Pancreas (tissue), 10 donors: ENCODE data around the gene ROBO4. TPM values are rescaled to one million over a fixed set of nuclear protein-coding genes. Genes with fewer than 3 reads are reported as not detected.

Experiments
- ATAC-seq, 4 donors: fragments of 200-7000 bp; cut with Tn5 transposase; one replicate each; pipeline versions ENCODE4 v1.8.0 to v1.9.1; 2020; ENCODE audit warnings: mild to moderate bottlenecking in 4 of 4, moderate library complexity in 4 of 4
- DNase-seq, 6 donors: peaks; one replicate each; pipeline ENCODE4 v3.0.0-alpha.2; 2020
- FAIRE-seq: peaks from 2 replicates; lab custom pipeline; 2012; peaks lifted over from hg19 to GRCh38; lab: Jason Lieb, UNC
- H3K27ac ChIP-seq, 4 donors: fragments of 200-600 bp; sonication (generic); 1 replicate in 3 of 4; 2 replicates in 1 of 4; pipeline versions ENCODE4 v1.5.0 to v1.8.0; 2020
- H3K27me3 ChIP-seq, 4 donors: fragments of 200-600 bp; one replicate each; pipeline ENCODE4 v1.8.0; 2021
- H3K36me3 ChIP-seq, 3 donors: fragments of 200-600 bp; sonication (generic) in 1 of 3; one replicate each; pipeline versions ENCODE4 v1.5.0 to v1.8.0; 2020 to 2021
- H3K4me1 ChIP-seq, 3 donors: fragments of 200-600 bp; one replicate each; pipeline ENCODE4 v1.8.0; 2021
- H3K4me3 ChIP-seq, 4 donors: fragments of 200-600 bp; sonication (generic) in 2 of 4; one replicate each; pipeline versions ENCODE4 v1.5.0 to v1.8.0; 2020 to 2021
- H3K9me3 ChIP-seq, 4 donors: fragments of 200-600 bp; one replicate each; pipeline ENCODE4 v1.8.0; 2021
- CTCF ChIP-seq, 4 donors: fragments of 200-600 bp; sonication (generic) in 3 of 4; IDR thresholded peaks; one replicate each; pipeline versions ENCODE4 v1.5.0 to v1.8.0; 2021; ENCODE audit warnings: antibody characterized with exemption in 4 of 4
- WGBS, 2 donors: extraction: QIAGEN DNeasy Blood & Tissue Kit; methylation state at CpG; one replicate each; pipeline ENCODE4 v1.1.7; 2013; 5-methylcytosine and 5-hydroxymethylcytosine counted together
- intact Hi-C, 3 donors: fragments of 100-400 bp; cut with DNase I; formaldehyde crosslinking; loops; one replicate each; pipeline versions ENCODE4 v1.11.1 to v1.14.2; 2022
- polyA plus RNA-seq, 2 donors: library from polyadenylated mRNA; stranded (reverse); fragments of 200-250 nt; gene quantifications; one replicate each; pipeline ENCODE4 v1.2.3, GENCODE V29; 2013
- total RNA-seq, 6 donors: library from RNA; stranded (reverse); fragmentation: NEBNext Ultra II Directional in 4 of 6; extraction: Animal tissue kit (Norgen Biotek cat#: 25700) in 4 of 6; gene quantifications; one replicate each; pipeline versions ENCODE4 v1.2.1 to v1.2.4, GENCODE V29; 2021 to 2023
- donor health status: healthy with polysubstance abuse.
- donor health status: DM: no; HTN: no; CAD: no; lungs with moderate emphysema.
- donor health status: DM: no; HTN: no; CAD: no.
- donor health status: control.
- donor health status: control.
- donor health status: Bipolar disorder and iron deficiency.
- donor health status: DM: yes; HTN: yes; CAD: no.
- donor health status: DM: no; HTN: no; CAD: no.
- donor health status: DM: no; HTN: no; CAD: no.
- donor health status: DM: yes; HTN: yes; CAD: no.

ROBO4 gene
- total and polyA plus RNA-seq, 8 donors: 2.3 to 9.8 (median 3.8) TPM

DNA sequence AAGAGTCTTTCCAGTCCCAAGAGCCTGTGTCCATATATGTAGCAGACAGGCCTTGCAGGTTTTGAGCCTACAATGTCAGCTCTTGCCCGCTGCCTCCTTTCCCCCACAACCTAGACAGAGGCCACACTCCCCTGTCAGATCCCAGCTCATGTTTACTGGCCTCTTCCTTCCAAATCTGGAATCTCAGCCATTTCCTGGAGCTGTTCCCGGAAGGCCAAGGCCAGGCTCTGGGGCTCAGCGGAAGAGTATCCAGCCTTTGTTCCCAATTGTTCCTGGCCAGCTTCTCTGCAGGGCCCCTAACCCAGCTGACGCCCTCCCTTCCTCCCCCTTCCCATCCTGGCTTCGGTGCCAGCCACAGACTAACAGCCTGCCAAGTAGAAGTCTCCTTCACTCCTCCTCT, 1.0 kb upstream of the ROBO4 start:
- Histone ChIP-seq H3K4me3 (no peak overlapping the region), H3K4me1 (no peaks in the 10 kb centered on the region), H3K36me3 (no peaks in the 10 kb centered on the region), H3K27me3 (no peaks in the 10 kb centered on the region), H3K9me3 (no peaks in the 10 kb centered on the region), H3K27ac (peak overlapping the region in 1 of 4 donors; percentile 28)
- intact Hi-C loops: no loop called here
- FAIRE-seq (no peak), ATAC-seq (peak in 3 of 4 donors; percentile 24 to 50 (median 26)), DNase-seq (no peak)
- 21 to 25% methylated on average over 5 of the region's 5 CpGs for WGBS, 2 donors
- no peak for TF ChIP-seq CTCF (IDR thresholded peaks at IDR 0.05)

GRCh38 chr11:124898263-124898680, 607 bp upstream of the ROBO4 start:
- TF ChIP-seq CTCF (IDR thresholded peaks at IDR 0.05): no peak
- peak overlapping the region in 1 of 4 donors; percentile 28 for H3K27ac ChIP-seq
- DNase-seq (no peak), ATAC-seq (peak in 2 of 4 donors; percentile 8 to 11), FAIRE-seq (no peak)
- WGBS, 2 donors: 61 to 65% methylated on average over 3 of the region's 3 CpGs
- H3K4me3 ChIP-seq: no peak overlapping the region
- H3K9me3 ChIP-seq: no peaks in the 10 kb centered on the region
- H3K27me3 ChIP-seq: no peaks in the 10 kb centered on the region
- intact Hi-C loops: no loop called here
- no peaks in the 10 kb centered on the region for H3K36me3 ChIP-seq
- H3K4me1 ChIP-seq: no peaks in the 10 kb centered on the region

- H3K4me3 ChIP-seq: peak overlapping the region in 1 of 4 donors; percentile 18
- H3K27ac ChIP-seq: no peak overlapping the region
- H3K36me3 ChIP-seq: no peaks in the 10 kb centered on the region
- DNase-seq (no peak), FAIRE-seq (no peak), ATAC-seq (no peak)
- H3K27me3 ChIP-seq: no peaks in the 10 kb centered on the region
- no peak for TF ChIP-seq CTCF (IDR thresholded peaks at IDR 0.05)
- 78 to 89% methylated on average over 9 of the region's 9 CpGs for WGBS, 2 donors
- no peaks in the 10 kb centered on the region for H3K9me3 ChIP-seq
- intact Hi-C loops: no loop called here
- H3K4me1 ChIP-seq: no peaks in the 10 kb centered on the region
Measured at GRCh38 chr11:124896821-124897391, 759 bp downstream of the ROBO4 start.

- WGBS, 2 donors: 78 to 86% methylated on average over 15 to 16 of the region's 16 CpGs
Measured at GRCh38 chr11:124896071-124896750, 1.5 kb downstream of the ROBO4 start.

More at GRCh38 chr11:124896071-124896750, 1.5 kb downstream of the ROBO4 start:
- FAIRE-seq: no peak
- TF ChIP-seq CTCF (IDR thresholded peaks at IDR 0.05): no peak
- Histone ChIP-seq H3K4me1 (no peaks in the 10 kb centered on the region), H3K27me3 (no peaks in the 10 kb centered on the region), H3K9me3 (no peaks in the 10 kb centered on the region), H3K36me3 (no peaks in the 10 kb centered on the region), H3K27ac (no peak overlapping the region), H3K4me3 (no peak overlapping the region)
- no peak for ATAC-seq
- no peak for DNase-seq
- intact Hi-C loops: no loop called here
